Left ventricle myocardium inferior (tissue), 1 donor: ENCODE data around the gene CCDC122. TPM values are rescaled to one million over a fixed set of nuclear protein-coding genes. Genes with fewer than 3 reads are reported as not detected.
A peak's percentile ranks its signal among the peaks of the same experiment; 100 is the strongest.

ENCODE experiments used
- DNase-seq: peaks from one replicate; pipeline ENCODE4 v3.0.0-alpha.2; 2020
- H3K27ac ChIP-seq: fragments of 200-600 bp; replicated peaks from 2 replicates; pipeline ENCODE4 v1.8.0; 2021
- H3K27me3 ChIP-seq: fragments of 200-600 bp; 2 replicates; pipeline ENCODE4 v1.8.0; 2021; ENCODE audit warnings: low read depth
- H3K36me3 ChIP-seq: fragments of 200-600 bp; 2 replicates; pipeline ENCODE4 v1.8.0; 2021
- H3K4me1 ChIP-seq: fragments of 200-600 bp; 2 replicates; pipeline ENCODE4 v1.8.0; 2021
- H3K4me3 ChIP-seq: fragments of 200-600 bp; 2 replicates; pipeline ENCODE4 v1.8.0; 2021; ENCODE audit warnings: mild to moderate bottlenecking, moderate library complexity
- H3K9me3 ChIP-seq: fragments of 200-600 bp; replicated peaks from 2 replicates; pipeline ENCODE4 v1.8.0; 2021
- CTCF ChIP-seq: fragments of 200-600 bp; IDR thresholded peaks from 2 replicates; pipeline ENCODE4 v1.8.0; 2021; ENCODE audit warnings: antibody characterized with exemption, mild to moderate bottlenecking, borderline replicate concordance
- intact Hi-C: fragments of 100-400 bp; cut with micrococcal nuclease; formaldehyde crosslinking; loops from one replicate; pipeline ENCODE4 v1.11.0; 2022
- total RNA-seq: library from RNA; stranded (reverse); fragmentation: NEBNext Ultra II Directional; extraction: Animal tissue kit (Norgen Biotek cat#: 25700); gene quantifications from one replicate; pipeline ENCODE4 v1.2.1, GENCODE V29; 2021
- donor health status: DM: no; HTN: yes; CAD: no; lungs with severe emphysema.

Gene CCDC122
- total RNA-seq, 1 donor from 2014 or later: 2.0 TPM

GRCh38 chr13:43822969-43823368 lies 56.6 kb downstream of the CCDC122 start:
- no peak overlapping the region for H3K27ac ChIP-seq
- no peaks in the 10 kb centered on the region for H3K36me3 ChIP-seq
- no peaks in the 10 kb centered on the region for H3K9me3 ChIP-seq
- intact Hi-C loops: no loop called here
- DNase-seq: no peak
- TF ChIP-seq CTCF: no peak
- no peaks in the 10 kb centered on the region for H3K27me3 ChIP-seq
- H3K4me1 ChIP-seq: no peaks in the 10 kb centered on the region
- no peak overlapping the region for H3K4me3 ChIP-seq

DNA sequence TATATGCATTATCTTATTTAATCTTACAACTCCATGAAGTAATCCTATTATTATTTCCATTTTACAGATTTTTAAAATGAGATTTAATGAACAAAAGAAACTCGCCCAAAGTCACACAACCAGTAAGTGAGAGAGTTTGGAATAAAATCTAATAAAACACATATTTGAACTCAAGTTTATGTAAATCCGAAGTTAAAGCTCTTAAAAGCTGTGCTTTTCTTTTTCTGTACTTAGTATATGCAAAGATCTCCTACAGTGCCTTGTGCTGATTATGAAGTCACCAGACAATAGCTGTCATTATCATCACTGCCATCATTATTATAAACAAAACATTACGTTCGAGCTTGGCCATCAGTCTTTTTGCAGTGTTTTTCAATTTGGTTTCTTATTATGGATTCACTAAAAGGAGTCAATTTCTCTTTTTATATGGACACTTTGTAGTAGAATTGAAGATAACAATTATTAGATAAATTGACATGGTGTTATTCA lies 63.1 kb downstream of the CCDC122 start:
- peaks cover 11% of the 10 kb centered on the region for H3K4me1 ChIP-seq
- intact Hi-C loops: no loop called here
- no peak overlapping the region for H3K27ac ChIP-seq

DNA sequence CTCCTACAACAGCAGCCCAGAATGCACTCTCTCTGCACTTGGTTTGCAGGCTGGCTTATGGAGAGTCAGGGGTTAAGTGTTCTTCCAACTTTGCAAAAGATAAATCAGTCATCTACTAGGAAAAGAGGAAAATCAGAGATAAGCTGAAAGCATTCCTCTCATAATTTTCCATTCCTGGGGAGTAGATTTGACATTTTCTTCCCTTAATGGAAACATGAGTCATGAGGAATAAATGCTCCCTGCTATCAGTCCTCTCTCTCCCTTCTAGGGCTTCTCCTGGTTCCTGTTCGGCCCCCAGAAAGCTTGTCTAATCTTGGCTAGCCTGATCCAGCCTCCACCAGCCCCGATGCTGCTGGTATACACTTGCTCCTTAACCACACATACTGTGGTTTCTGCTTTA lies 64.3 kb downstream of the CCDC122 start:
- peak overlapping the region; percentile 36 for H3K27ac ChIP-seq
- intact Hi-C loops: no loop called here
- no peak for DNase-seq
- no peak overlapping the region for H3K4me3 ChIP-seq
- no peaks in the 10 kb centered on the region for H3K9me3 ChIP-seq
- no peaks in the 10 kb centered on the region for H3K36me3 ChIP-seq
- TF ChIP-seq CTCF: no peak
- no peaks in the 10 kb centered on the region for H3K27me3 ChIP-seq
- H3K4me1 ChIP-seq: peaks cover 11% of the 10 kb centered on the region

More for the DNA sequence above, 63.1 kb downstream of the CCDC122 start:
- Histone ChIP-seq H3K36me3 (no peaks in the 10 kb centered on the region), H3K4me3 (no peak overlapping the region), H3K9me3 (no peaks in the 10 kb centered on the region), H3K27me3 (no peaks in the 10 kb centered on the region)
- no peak for TF ChIP-seq CTCF
- no peak for DNase-seq

- no peaks in the 10 kb centered on the region for H3K27me3 ChIP-seq
- H3K27ac ChIP-seq: no peak overlapping the region
- no peaks in the 10 kb centered on the region for H3K9me3 ChIP-seq
- H3K4me3 ChIP-seq: no peak overlapping the region
- no peak for TF ChIP-seq CTCF
- intact Hi-C loops: loop anchor here (10.0 kb wide), 2 partner anchors 614 to 844 kb away; no protein-coding TSS in a partner anchor
- H3K4me1 ChIP-seq: no peaks in the 10 kb centered on the region
- H3K36me3 ChIP-seq: no peaks in the 10 kb centered on the region
- no peak for DNase-seq
Measured at GRCh38 chr13:43808676-43809075, 70.9 kb downstream of the CCDC122 start.

GRCh38 chr13:43805681-43806128 lies 73.8 kb downstream of the CCDC122 start:
- no peaks in the 10 kb centered on the region for H3K27me3 ChIP-seq
- peaks cover 2% of the 10 kb centered on the region for H3K4me1 ChIP-seq
- H3K36me3 ChIP-seq: no peaks in the 10 kb centered on the region
- H3K4me3 ChIP-seq: no peak overlapping the region
- no peak for TF ChIP-seq CTCF
- intact Hi-C loops: loop anchor here (10.0 kb wide), 2 partner anchors 611 to 841 kb away; no protein-coding TSS in a partner anchor
- H3K27ac ChIP-seq: no peak overlapping the region
- DNase-seq: no peak
- H3K9me3 ChIP-seq: no peaks in the 10 kb centered on the region
